ENCODE measurements around the gene ZNF101. TPM values are rescaled to one million over a fixed set of nuclear protein-coding genes. Genes with fewer than 3 reads are reported as not detected.

Gene ZNF101
- total and polyA plus RNA-seq, 2 of the 4 experiments (the other 2 are of a cell fraction): 2.8 to 7.3 TPM

- 87% methylated on average over 5 of the region's 14 CpGs; no CpG with 5 or more reads in 1 of the 2 experiments for WGBS, 2 experiments (ENCODE audit: extremely low coverage in 2 of 2, insufficient read length in 1 of 2)
- Histone ChIP-seq H3K9me1 (ENCODE audit: insufficient read depth, low read length) (no peaks in the 10 kb centered on the region), H3K9ac (ENCODE audit: low read depth, low read length) (no peak overlapping the region), H3K23ac (ENCODE audit: low read depth, low read length) (no peak overlapping the region), H4K91ac (ENCODE audit: insufficient read depth, low read depth, low read length) (no peak overlapping the region), H3K4ac (ENCODE audit: low read depth, low read length) (no peak overlapping the region), H3K36me3 (ENCODE audit: control insufficient read depth, insufficient read depth, low read length) (peaks cover 39% of the 10 kb centered on the region), H4K20me1 (ENCODE audit: insufficient read depth, low read length) (no peaks in the 10 kb centered on the region), H2BK15ac (ENCODE audit: low read depth, low read length) (no peak overlapping the region), H3K27me3 (ENCODE audit: control insufficient read depth, insufficient read depth, low read length) (no peaks in the 10 kb centered on the region), H2BK20ac (ENCODE audit: low read depth, low read length) (no peak overlapping the region), H2AK5ac (ENCODE audit: low read depth, low read length) (no peak overlapping the region), H4K5ac (ENCODE audit: low read depth, low read length) (no peak overlapping the region), H3K79me1 (ENCODE audit: low read depth in 1 of 2, low read length in 2 of 2) (peaks cover 0 to 3% of the 10 kb centered on the region in 2 experiments; a peak in 1 of 4 replicates), H2BK120ac (ENCODE audit: low read depth, low read length) (no peak overlapping the region), H3K14ac (replicated peaks; ENCODE audit: low read depth, low read length) (no peak overlapping the region), H3K4me1 (ENCODE audit: control insufficient read depth, insufficient read depth, low read length) (no peaks in the 10 kb centered on the region), H2BK5ac (ENCODE audit: low read depth, low read length, poor library complexity, severe bottlenecking) (no peak overlapping the region), H2AK9ac (replicated peaks; ENCODE audit: low read depth, low read length, poor library complexity) (no peak overlapping the region), H3K56ac (ENCODE audit: extremely low read depth, insufficient read depth, low read length) (no peak overlapping the region), H3K9me3 (ENCODE audit: control insufficient read depth, insufficient read depth, low read length) (peaks cover 89% of the 10 kb centered on the region), H2AFZ (replicated peaks; ENCODE audit: low read length, poor library complexity) (no peak overlapping the region), H4K8ac (ENCODE audit: low read depth in 2 of 2, low read length in 2 of 2) (no peak overlapping the region), H3K18ac (ENCODE audit: low read depth, low read length) (no peak overlapping the region), H3K27ac (ENCODE audit: insufficient read depth, low read length) (no peak overlapping the region), H3K4me2 (ENCODE audit: low read depth, low read length) (no peak overlapping the region), H3K4me3 (ENCODE audit: insufficient read depth, low read depth, low read length) (no peak overlapping the region)
- ChIA-PET POLR2A (ENCODE audit: unreplicated experiment) (no interaction called here), CTCF (no interaction called here)
- TF ChIP-seq RFX5 (IDR thresholded peaks at IDR 0.05; ENCODE audit: low read depth, low read length) (no peak), SMC3 (IDR thresholded peaks at IDR 0.05; ENCODE audit: low read depth, low read length) (no peak), CHD1 (IDR thresholded peaks at IDR 0.05; ENCODE audit: low read depth, low read length) (no peak), FOS (IDR thresholded peaks at IDR 0.05; ENCODE audit: low read depth, low read length) (no peak), RCOR1 (IDR thresholded peaks at IDR 0.05; ENCODE audit: insufficient replicate concordance, low read length) (no peak), RAD21 (IDR thresholded peaks at IDR 0.05; ENCODE audit: low read length) (no peak), ELK1 (IDR thresholded peaks at IDR 0.05; ENCODE audit: borderline replicate concordance, low read depth, low read length) (no peak), POLR2A (IDR thresholded peaks at IDR 0.05; ENCODE audit: low read depth, low read length) (no peak), CEBPB (IDR thresholded peaks at IDR 0.05; ENCODE audit: low read depth, low read length) (no peak), NFE2L2 (IDR thresholded peaks at IDR 0.05; ENCODE audit: low read depth, low read length) (no peak), MAFK (IDR thresholded peaks at IDR 0.05; ENCODE audit: low read depth, low read length) (no peak), BHLHE40 (IDR thresholded peaks at IDR 0.05; ENCODE audit: low read depth, low read length) (no peak)
- TF ChIP-seq, protein P1, sequence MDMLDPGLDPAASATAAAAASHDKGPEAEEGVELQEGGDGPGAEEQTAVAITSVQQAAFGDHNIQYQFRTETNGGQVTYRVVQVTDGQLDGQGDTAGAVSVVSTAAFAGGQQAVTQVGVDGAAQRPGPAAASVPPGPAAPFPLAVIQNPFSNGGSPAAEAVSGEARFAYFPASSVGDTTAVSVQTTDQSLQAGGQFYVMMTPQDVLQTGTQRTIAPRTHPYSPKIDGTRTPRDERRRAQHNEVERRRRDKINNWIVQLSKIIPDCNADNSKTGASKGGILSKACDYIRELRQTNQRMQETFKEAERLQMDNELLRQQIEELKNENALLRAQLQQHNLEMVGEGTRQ (IDR thresholded peaks at IDR 0.05; ENCODE audit: low read depth, low read length): no peak
- dilution Hi-C loops (cut with HindIII; ENCODE audit: low sequenced_read_pairs, unreplicated experiment) (no loop called here), in situ Hi-C loops (cut with MboI; ENCODE audit: low sequenced_read_pairs) (no loop called here), intact Hi-C loops (cut with micrococcal nuclease) (no loop called here)
- BruUV-seq (replicated peaks): no TSS peak
- no peak for DNase-seq
- no peak for ATAC-seq (ENCODE audit: low read depth)
Observed at GRCh38 chr19:19711306-19711933, 42.8 kb downstream of the ZNF101 start.
